Measurements from ENCODE around the gene MACROH2A1.

MACROH2A1 gene

DNA sequence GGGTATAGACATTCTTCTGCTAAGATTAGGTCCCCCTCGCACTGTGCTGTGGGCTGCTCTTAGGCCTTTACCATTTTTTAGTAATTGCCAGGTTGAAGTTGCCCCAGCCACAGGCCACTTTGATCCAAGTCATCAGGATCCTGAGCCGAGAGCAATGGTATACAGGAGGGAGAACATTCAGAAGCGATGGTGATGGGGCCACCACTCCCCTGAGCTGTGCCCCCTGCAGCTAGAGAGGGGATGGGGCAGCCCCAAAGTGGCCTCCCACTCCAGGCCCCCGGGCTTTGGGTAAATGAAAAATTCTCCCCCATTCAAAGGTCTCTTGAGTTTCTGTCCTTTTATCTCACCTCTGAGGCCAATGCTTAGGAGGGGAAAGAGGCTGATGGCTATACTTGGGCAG lies 59.4 kb downstream of the MACROH2A1 start:
- Histone ChIP-seq H3K9me3 (no peaks in the 10 kb centered on the region), H3K4me1 (no peaks in the 10 kb centered on the region), H3K27me3 (no peaks in the 10 kb centered on the region), H3K36me3 (peaks cover 59% of the 10 kb centered on the region), H3K4me3 (ENCODE audit: low read depth, low read length) (no peak overlapping the region)
- no peak for DNase-seq
- TF ChIP-seq, protein P1, sequence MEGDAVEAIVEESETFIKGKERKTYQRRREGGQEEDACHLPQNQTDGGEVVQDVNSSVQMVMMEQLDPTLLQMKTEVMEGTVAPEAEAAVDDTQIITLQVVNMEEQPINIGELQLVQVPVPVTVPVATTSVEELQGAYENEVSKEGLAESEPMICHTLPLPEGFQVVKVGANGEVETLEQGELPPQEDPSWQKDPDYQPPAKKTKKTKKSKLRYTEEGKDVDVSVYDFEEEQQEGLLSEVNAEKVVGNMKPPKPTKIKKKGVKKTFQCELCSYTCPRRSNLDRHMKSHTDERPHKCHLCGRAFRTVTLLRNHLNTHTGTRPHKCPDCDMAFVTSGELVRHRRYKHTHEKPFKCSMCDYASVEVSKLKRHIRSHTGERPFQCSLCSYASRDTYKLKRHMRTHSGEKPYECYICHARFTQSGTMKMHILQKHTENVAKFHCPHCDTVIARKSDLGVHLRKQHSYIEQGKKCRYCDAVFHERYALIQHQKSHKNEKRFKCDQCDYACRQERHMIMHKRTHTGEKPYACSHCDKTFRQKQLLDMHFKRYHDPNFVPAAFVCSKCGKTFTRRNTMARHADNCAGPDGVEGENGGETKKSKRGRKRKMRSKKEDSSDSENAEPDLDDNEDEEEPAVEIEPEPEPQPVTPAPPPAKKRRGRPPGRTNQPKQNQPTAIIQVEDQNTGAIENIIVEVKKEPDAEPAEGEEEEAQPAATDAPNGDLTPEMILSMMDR (IDR thresholded peaks at IDR 0.05; ENCODE audit: low read depth, low read length): no peak

DNA sequence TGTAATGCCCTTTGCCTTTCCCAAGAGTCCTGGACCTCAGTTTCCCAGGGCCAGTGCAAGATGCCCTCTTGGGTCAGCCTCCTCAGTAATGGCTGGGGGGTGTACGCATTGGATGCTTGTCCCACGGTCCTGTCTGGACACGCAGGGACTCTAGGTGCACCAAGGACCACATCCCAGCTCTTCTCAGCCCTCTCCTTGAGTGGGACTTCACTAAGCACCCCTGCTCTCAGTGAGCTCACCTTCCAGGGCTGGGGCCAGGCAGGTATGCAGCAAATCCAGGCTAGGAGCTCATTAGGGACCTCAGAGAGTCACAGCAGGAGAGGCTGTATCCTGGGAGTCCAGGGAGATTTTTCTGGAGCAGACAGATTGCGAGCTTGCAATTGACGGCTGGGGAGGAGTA lies 59.8 kb downstream of the MACROH2A1 start:
- no peak for DNase-seq
- peaks cover 57% of the 10 kb centered on the region for H3K36me3 ChIP-seq
- H3K4me3 ChIP-seq (ENCODE audit: low read depth, low read length): no peak overlapping the region
- TF ChIP-seq, protein P1 (IDR thresholded peaks at IDR 0.05; ENCODE audit: low read depth, low read length): no peak
- H3K4me1 ChIP-seq: no peaks in the 10 kb centered on the region
- no peaks in the 10 kb centered on the region for H3K27me3 ChIP-seq
- H3K9me3 ChIP-seq: no peaks in the 10 kb centered on the region

DNA sequence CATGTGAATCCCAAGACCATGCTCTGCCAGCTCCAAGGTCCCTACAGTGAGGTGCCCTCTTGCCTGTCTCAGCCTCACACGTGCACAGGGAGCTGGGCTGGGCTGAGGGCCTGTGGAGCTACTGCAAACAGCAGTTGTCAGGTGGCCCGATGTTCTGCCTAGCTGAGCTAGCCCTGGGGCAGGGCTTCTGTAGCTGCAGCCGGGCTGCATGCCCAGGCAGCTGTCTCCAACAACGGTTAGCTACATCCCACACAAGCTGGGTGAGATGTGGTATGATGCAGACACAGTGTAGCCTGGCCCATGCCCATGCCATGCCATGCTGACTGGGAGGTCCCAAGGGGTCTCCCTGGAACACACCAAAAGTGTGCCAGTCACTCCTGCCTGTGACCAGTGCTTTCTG lies 62.0 kb downstream of the MACROH2A1 start:
- no peak for DNase-seq
- peaks cover 46% of the 10 kb centered on the region for H3K36me3 ChIP-seq
- TF ChIP-seq, protein P1 (IDR thresholded peaks at IDR 0.05; ENCODE audit: low read depth, low read length): no peak
- H3K27me3 ChIP-seq: no peaks in the 10 kb centered on the region
- no peak overlapping the region for H3K4me3 ChIP-seq (ENCODE audit: low read depth, low read length)
- no peaks in the 10 kb centered on the region for H3K4me1 ChIP-seq
- no peaks in the 10 kb centered on the region for H3K9me3 ChIP-seq

DNA sequence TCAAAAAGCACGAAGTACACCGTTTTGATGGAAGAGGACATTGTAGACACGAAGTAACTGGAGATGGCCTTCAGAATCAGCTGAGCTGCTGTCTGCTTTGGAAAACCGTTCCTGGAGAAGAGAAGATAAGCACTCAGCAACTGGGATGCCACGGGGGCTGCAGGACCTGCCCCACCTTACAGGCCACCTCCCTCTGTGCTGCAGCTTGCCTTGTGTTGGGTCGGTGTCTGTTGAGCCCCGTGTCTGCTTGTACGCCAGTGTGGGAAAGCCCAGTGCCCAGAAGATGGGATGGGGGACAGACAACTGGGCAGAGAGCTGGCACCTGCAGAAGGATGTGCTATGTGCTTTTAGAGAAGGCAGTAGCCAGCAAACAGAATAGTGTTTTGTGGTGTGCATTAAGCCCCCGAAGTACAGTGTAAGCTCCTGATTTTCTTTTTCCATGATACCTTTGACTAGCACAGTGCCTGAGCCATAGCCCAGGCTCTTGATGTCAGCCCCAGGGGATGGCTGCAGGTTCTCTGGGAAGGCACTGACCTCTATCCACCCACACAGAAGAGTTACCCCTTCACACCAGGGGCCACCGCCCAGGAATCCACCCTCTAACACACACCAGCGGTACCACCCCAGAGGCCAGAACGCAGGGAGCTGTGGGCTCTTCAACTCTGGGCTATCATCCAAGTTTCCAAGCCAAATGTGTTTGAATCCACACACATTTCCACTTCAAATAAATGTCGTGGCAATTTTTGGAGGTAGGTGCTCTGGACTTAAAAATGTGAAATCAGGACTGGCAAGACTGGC lies 63.8 kb downstream of the MACROH2A1 start:
- Histone ChIP-seq H3K4me1 (no peaks in the 10 kb centered on the region), H3K36me3 (peaks cover 42% of the 10 kb centered on the region)
- no peak for DNase-seq

DNA sequence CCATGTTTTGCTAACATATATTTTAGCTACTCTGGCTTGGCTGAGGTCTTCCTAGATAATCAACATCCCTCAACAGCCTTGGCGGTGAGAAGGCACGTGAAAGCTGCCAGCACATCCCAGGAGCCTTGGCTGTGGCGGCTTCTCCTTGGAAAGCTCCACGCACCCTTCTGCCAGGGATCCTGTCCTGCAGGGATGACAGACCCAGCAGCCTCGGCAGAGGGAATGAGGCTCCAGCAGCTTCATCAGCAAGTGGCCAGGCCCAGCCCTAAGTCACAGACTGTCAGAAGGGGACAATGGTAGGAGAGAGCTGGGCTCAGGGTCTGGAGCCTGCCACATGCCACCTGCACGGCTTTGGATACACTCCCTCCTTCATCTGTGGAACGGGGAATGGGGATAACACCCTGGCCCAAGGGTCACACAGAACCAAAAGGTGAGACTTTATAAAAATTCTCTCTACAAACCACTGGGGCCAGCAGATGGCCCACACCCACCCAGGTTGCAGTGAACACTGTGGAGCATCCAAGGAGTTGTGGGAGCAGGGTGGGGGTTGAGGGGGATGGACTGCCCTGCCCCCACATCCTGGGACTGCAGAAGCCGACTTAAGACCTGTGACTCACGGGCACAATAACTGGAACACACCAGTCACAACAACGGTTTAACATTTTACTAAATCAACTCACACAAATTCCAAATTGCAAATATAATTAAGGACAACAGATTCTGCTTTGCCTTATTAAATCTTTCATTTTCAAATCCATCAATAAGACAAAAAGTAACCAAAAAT lies 65.1 kb downstream of the MACROH2A1 start:
- H3K27me3 ChIP-seq: no peaks in the 10 kb centered on the region
- peaks cover 31% of the 10 kb centered on the region for H3K36me3 ChIP-seq
- TF ChIP-seq, protein P1 (IDR thresholded peaks at IDR 0.05; ENCODE audit: low read depth, low read length): no peak
- H3K4me3 ChIP-seq (ENCODE audit: low read depth, low read length): no peak overlapping the region
- no peaks in the 10 kb centered on the region for H3K9me3 ChIP-seq
- no peak for DNase-seq
- no peaks in the 10 kb centered on the region for H3K4me1 ChIP-seq

More for the DNA sequence above, 63.8 kb downstream of the MACROH2A1 start:
- H3K9me3 ChIP-seq: no peaks in the 10 kb centered on the region
- TF ChIP-seq, protein P1 (IDR thresholded peaks at IDR 0.05; ENCODE audit: low read depth, low read length): no peak
- no peaks in the 10 kb centered on the region for H3K27me3 ChIP-seq
- no peak overlapping the region for H3K4me3 ChIP-seq (ENCODE audit: low read depth, low read length)

Data from BE2C (cell line).